ENCODE results near the gene NDUFB6.
"Not testable (repeated sequence)": the region's sequence is repeated elsewhere in the genome, so short reads cannot be mapped to it uniquely, and the experiment has no call there.

Gene NDUFB6

DNA sequence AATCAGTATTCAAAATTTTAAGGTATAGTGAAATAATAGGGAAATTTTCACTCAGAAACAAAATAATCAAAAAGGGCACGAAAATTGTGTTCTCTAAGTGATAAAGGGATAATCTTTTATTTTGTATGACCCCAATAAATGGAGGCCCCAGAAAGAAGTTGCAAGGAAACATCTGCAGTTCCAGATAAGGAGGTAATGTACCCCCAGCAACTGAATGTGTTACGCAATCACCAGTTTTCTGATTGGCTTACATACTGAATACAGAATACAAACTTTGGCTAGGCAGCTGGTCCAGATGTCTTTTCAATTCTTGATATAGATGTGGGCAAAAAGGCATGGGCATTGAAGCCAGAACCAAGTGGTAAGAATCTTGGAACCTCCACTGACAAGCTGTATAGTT lies 18.9 kb downstream of the NDUFB6 start:
- H3K4me3 ChIP-seq: peak overlapping the region in 1 of 10 experiments; percentile 11; a peak in 1 of 20 replicates
- H3K4me1 ChIP-seq: peaks cover 31 to 58% (median 47%) of the 10 kb centered on the region in 10 experiments
- TF ChIP-seq Cebpa-rat (IDR thresholded peaks at IDR 0.05): peak in 10 of 11 experiments; percentile 31 to 97 (median 90); a peak in 18 of 22 replicates
- peaks cover 2 to 12% (median 5%) of the 10 kb centered on the region in 11 experiments; a peak in 14 of 22 replicates for H3K36me3 ChIP-seq
- H3K27ac ChIP-seq: peak overlapping the region in 8 of 11 experiments; percentile 24 to 97 (median 93); a peak in 14 of 22 replicates
- no peaks in the 10 kb centered on the region for H3K9me3 ChIP-seq (replicated peaks in 1 of 11)
- peak overlapping the region in 7 of 11 experiments; percentile 0 to 93 (median 15); a peak in 7 of 22 replicates for H3K9ac ChIP-seq
- peak overlapping the region; percentile 69 to 94 (median 84); a peak in 20 of 22 replicates for H3K4me2 ChIP-seq
- no peaks in the 10 kb centered on the region for H3K27me3 ChIP-seq
- peaks cover 16 to 29% (median 17%) of the 10 kb centered on the region in 11 experiments for H4K20me1 ChIP-seq

DNA sequence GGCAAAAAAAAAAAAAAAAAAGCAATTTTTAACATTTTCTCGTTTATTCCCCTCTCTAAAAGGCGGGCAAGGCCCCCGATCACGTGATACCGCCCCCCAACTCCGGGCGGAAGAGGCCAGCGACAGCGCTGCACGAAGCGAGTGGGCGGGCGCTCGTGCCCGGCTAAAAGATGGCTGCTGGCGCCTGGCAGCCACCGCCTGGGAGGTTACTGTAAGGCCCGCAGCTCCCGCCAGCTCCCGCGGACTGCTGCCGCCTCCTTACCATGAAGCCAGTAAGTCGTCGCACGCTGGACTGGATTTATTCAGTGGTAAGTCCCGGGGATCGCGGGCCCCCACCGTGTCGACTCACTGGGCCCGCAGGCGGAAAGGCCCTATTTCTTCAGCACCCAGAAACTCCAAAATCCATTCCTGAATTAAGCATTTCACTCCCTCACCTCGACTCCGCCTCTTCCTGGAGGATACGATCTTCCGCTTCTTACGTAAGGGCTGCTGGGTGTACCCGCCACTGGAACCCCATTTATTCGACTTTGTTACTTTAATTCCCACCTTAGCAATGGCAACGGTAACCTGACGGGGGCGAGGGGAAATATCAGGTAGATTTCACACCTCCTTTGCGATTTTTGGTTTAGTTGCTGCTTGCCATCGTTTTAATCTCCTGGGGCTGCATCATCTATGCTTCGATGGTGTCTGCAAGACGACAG lies 20.6 kb downstream of the NDUFB6 start, which contains the start of the genes SMIM27 and TOPORS:
Gene SMIM27, plus strand, starts transcription at position 156 of the 701 bp plus-strand sequence. Its CDS starts 108 bp downstream, at position 264.
Gene TOPORS, minus strand, starts transcription at position 415 of the 701 bp plus-strand sequence. Its CDS starts 150 bp downstream, at position 265.
- peak within 1 kb of the TSS; percentile 69 to 96 (median 87) for H3K4me3 ChIP-seq
- no peaks in the 10 kb centered on the region for H3K27me3 ChIP-seq
- peak in 4 of 11 experiments; percentile 11 to 57 (median 30); a peak in 3 of 22 replicates for TF ChIP-seq Cebpa-rat (IDR thresholded peaks at IDR 0.05)
- H3K27ac ChIP-seq: peak within 1 kb of the TSS; percentile 86 to 98 (median 95)
- peak within 1 kb of the TSS; percentile 88 to 97 (median 94) for H3K9ac ChIP-seq
- peaks cover 9 to 27% (median 21%) of the 10 kb centered on the region in 11 experiments; a peak in 21 of 22 replicates for H3K36me3 ChIP-seq
- peaks cover 32 to 41% (median 35%) of the 10 kb centered on the region in 11 experiments for H4K20me1 ChIP-seq
- peaks cover 34 to 54% (median 41%) of the 10 kb centered on the region in 10 experiments for H3K4me1 ChIP-seq
- no peaks in the 10 kb centered on the region for H3K9me3 ChIP-seq (replicated peaks in 1 of 11)
- peak within 1 kb of the TSS; percentile 83 to 95 (median 93) for H3K4me2 ChIP-seq

DNA sequence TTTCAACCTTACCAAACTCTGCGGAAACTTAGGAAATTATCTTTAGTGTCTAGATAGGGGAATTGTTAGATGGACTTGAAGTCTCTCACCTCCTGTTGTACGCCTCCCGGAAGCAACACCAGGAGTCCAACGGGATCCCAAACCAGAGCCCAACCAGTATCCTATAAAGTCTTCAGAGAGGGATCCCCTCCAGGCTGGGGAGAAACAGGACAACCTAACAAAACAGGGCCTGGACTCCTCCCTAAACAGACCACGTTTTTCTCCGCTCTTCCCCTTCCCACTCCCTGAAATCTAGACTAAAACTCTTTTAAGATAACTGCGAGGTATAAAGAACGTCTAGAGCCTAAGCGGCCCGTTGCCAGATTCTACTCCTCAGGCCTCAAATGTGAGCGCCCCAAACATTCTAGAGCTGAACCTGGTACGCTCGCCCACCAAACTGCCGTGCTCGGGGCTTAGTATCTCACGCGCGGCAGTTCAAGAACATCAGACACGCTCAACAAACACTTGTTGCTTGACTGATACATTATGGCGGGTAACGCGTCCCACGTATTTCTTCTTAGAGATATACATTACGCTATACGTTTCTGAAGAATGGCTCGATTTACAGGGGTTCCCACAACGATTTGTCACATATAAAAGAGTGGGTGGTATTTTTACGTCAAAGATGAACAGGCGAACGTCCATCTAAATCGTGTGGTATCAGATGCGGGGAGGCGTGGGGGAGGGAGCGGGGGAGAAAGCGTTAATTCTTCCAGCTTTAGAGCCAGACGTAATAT lies 21.5 kb downstream of the NDUFB6 start:
- peaks cover 34 to 46% (median 39%) of the 10 kb centered on the region in 10 experiments for H3K4me1 ChIP-seq
- H3K4me3 ChIP-seq: peak overlapping the region; percentile 69 to 96 (median 87)
- H3K9ac ChIP-seq: peak overlapping the region; percentile 88 to 97 (median 94)
- peaks cover 41 to 50% (median 43%) of the 10 kb centered on the region in 11 experiments for H4K20me1 ChIP-seq
- H3K27ac ChIP-seq: peak overlapping the region; percentile 86 to 98 (median 95)
- H3K36me3 ChIP-seq: peaks cover 16 to 36% (median 29%) of the 10 kb centered on the region in 11 experiments
- no peaks in the 10 kb centered on the region for H3K27me3 ChIP-seq
- TF ChIP-seq Cebpa-rat (IDR thresholded peaks at IDR 0.05): no peak
- no peaks in the 10 kb centered on the region for H3K9me3 ChIP-seq (replicated peaks in 1 of 11)
- H3K4me2 ChIP-seq: peak overlapping the region; percentile 83 to 95 (median 93)

DNA sequence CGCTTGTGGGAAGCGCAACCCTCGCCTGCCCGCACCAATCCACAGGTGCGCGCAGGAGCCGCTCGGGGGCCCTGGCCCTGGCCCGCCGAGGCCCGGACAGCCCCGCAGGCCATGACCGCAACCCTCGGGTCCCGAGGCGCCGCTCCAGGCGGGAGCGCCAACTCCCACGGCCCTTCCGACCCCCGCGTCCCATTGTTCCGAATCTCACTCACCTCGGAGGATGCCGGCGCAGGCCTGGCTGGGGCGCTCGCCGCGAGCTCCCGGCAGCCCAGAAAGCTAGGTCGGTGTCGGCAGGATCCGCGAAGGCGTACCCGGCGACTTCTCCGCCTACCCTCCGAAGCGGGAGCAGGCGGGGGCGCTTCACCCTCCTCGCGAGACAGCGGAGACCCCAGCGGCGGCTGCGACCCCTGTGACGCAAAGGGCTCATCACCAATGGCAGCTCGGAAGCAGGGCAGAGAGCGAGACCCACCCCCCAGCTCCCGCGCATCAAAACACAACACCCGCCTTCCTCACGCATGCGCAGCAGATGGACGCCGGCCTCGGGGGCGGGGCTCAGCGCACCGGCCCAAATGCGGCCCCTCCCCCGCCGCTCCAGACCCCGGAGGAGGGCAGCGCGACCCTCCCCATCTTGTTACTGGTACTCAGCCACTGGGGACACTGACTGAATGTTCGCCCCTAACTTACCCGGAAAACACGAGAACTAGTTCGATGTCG lies 22.2 kb downstream of the NDUFB6 start:
- H3K4me3 ChIP-seq: peak overlapping the region; percentile 69 to 96 (median 87)
- H3K36me3 ChIP-seq: peaks cover 17 to 38% (median 32%) of the 10 kb centered on the region in 11 experiments
- H3K27ac ChIP-seq: peak overlapping the region; percentile 86 to 98 (median 95)
- H3K27me3 ChIP-seq: no peaks in the 10 kb centered on the region
- H4K20me1 ChIP-seq: peaks cover 47 to 57% (median 50%) of the 10 kb centered on the region in 11 experiments
- peaks cover 34 to 42% (median 38%) of the 10 kb centered on the region in 10 experiments for H3K4me1 ChIP-seq
- no peak for TF ChIP-seq Cebpa-rat (IDR thresholded peaks at IDR 0.05)
- peak overlapping the region; percentile 88 to 97 (median 94) for H3K9ac ChIP-seq
- H3K4me2 ChIP-seq: peak overlapping the region; percentile 83 to 95 (median 93)
- no peaks in the 10 kb centered on the region for H3K9me3 ChIP-seq (replicated peaks in 1 of 11)

DNA sequence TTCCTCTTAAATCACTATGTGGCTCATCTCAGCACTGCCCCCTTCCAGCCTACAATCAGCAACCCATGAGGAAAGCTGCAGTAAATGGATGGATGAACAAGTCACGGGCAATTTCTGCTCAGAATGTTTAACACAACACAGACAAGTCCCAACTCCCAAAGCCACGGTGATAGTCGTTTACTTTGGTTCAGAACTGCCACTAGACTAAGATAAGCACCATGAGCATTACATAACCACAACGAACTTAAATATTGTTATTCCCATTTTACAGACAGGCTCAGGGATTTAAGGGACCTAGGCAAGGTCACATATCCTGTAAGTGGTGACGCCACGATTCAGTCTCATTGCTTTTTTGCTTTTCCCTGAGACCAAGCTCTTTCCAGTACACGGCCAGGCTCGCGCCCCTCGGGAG lies 22.8 kb downstream of the NDUFB6 start:
- Histone ChIP-seq H4K20me1 (peaks cover 53 to 63% (median 56%) of the 10 kb centered on the region in 11 experiments), H3K9ac (peak overlapping the region; percentile 88 to 97 (median 94)), H3K36me3 (peaks cover 14 to 41% (median 33%) of the 10 kb centered on the region in 11 experiments), H3K27me3 (no peaks in the 10 kb centered on the region), H3K27ac (peak overlapping the region; percentile 36 to 98 (median 95); a peak in 21 of 22 replicates), H3K4me1 (peaks cover 34 to 40% (median 36%) of the 10 kb centered on the region in 10 experiments), H3K9me3 (replicated peaks in 1 of 11) (no peaks in the 10 kb centered on the region), H3K4me2 (peak overlapping the region; percentile 83 to 95 (median 93)), H3K4me3 (peak overlapping the region; percentile 69 to 96 (median 87))
- no peak for TF ChIP-seq Cebpa-rat (IDR thresholded peaks at IDR 0.05)

DNA sequence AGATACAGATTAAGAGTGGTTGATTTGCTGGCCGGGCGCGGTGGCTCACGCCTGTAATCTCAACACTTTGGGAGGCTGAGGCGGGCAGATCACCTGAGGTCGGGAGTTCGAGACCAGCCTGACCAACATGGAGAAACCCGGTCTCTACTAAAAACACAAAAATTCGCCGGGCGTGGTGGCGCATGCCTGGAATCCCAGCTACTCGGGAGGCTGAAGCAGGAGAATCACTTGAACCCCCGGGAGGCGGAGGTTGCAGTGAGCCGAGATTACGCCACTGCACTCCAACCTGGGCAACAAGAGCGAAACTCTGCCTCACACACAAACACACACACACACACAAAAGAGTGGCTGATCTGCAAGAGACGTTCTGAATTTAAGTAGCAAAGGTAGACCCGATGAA lies 24.7 kb downstream of the NDUFB6 start:
- H4K20me1 ChIP-seq: peaks cover 70 to 82% (median 75%) of the 10 kb centered on the region in 11 experiments
- not testable (repeated sequence) for H3K9ac ChIP-seq, H3K27ac ChIP-seq

DNA sequence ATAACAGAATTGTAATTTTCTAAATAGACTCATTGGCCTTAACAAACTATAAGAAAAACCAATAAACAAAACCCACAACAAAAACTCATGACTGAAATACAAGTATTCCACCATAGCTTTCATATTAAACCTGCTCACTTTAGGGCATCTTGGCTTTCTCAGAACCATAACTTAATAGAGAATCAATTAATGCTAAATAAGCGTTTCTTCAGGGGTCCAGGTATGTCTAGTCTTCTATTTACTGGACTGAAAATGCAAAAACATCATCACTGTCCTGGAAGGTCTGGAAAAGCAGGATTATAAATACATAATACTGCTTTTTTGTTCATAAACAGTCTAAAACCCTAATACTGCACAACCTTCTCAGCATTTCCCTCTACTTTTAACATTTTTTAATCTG lies 27.1 kb downstream of the NDUFB6 start:
- Histone ChIP-seq H3K27ac (no peak overlapping the region), H3K4me2 (no peak overlapping the region), H3K9me3 (replicated peaks in 1 of 11) (no peaks in the 10 kb centered on the region), H3K4me1 (peaks cover 13 to 20% (median 15%) of the 10 kb centered on the region in 10 experiments), H4K20me1 (peaks cover 69 to 99% (median 94%) of the 10 kb centered on the region in 11 experiments), H3K36me3 (peaks cover 53 to 82% (median 71%) of the 10 kb centered on the region in 11 experiments), H3K27me3 (no peaks in the 10 kb centered on the region), H3K9ac (no peak overlapping the region), H3K4me3 (no peak overlapping the region)
- no peak for TF ChIP-seq Cebpa-rat (IDR thresholded peaks at IDR 0.05)

More for the DNA sequence above, 24.7 kb downstream of the NDUFB6 start:
- Histone ChIP-seq H3K36me3 (peaks cover 29 to 59% (median 49%) of the 10 kb centered on the region in 11 experiments), H3K4me2 (0 out of 22 replicates have a peak overlapping the region, but pooled peaks of 1 of the 11 experiments have one; percentile 94), H3K4me1 (peaks cover 16 to 22% (median 18%) of the 10 kb centered on the region in 10 experiments)
- H3K9me3 ChIP-seq (replicated peaks in 1 of 11); H3K4me3 ChIP-seq; H3K27me3 ChIP-seq: not testable (repeated sequence)

DNA sequence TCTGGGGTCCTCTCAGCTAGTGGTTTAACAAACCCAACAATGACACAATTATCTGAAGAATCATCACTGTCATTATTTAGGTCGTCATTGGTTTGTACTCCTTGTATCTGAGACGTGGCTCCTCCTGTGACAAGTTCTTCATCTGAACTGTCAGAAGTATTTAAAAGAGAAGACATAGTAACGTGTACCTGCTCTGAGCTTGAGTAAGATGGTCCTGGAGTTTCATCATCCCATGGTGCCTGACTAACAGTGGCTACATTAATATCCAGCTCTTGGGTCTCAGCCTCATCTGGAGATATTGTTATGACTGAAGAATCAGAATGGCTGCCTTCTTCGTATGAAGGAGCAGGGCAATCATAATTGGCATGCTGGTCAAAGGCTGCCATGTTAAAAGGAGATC lies 29.9 kb downstream of the NDUFB6 start:
- Histone ChIP-seq H4K20me1 (peaks cover 40 to 97% (median 78%) of the 10 kb centered on the region in 11 experiments), H3K4me3 (no peak overlapping the region), H3K4me1 (no peaks in the 10 kb centered on the region), H3K9ac (no peak overlapping the region), H3K27ac (no peak overlapping the region), H3K27me3 (no peaks in the 10 kb centered on the region), H3K36me3 (peaks cover 59 to 88% (median 73%) of the 10 kb centered on the region in 11 experiments), H3K4me2 (no peak overlapping the region), H3K9me3 (replicated peaks in 1 of 11) (no peaks in the 10 kb centered on the region)
- TF ChIP-seq Cebpa-rat (IDR thresholded peaks at IDR 0.05): no peak

All from BLaER1 treated with 17β-estradiol and CSF1 and Interleukin-3, amounts not matched to agents 10 nM and 100 nM (cell line).